KMS-11 (cell line): ENCODE data around the gene CNTN5.

Source experiments
- H2AFZ ChIP-seq: fragments of 200-600 bp; sonication (generic); 2 replicates; pipeline ENCODE4 v1.6.1; 2016; ENCODE audit warnings: antibody characterized with exemption, mixed run types, low read depth
- H3K27ac ChIP-seq: fragments of 200-600 bp; sonication (generic); 2 replicates; pipeline ENCODE4 v1.6.1; 2016; ENCODE audit warnings: mild to moderate bottlenecking, mixed run types
- H3K27me3 ChIP-seq: fragments of 200-600 bp; sonication (generic); 2 replicates; pipeline ENCODE4 v1.6.1; 2017; ENCODE audit warnings: mild to moderate bottlenecking, low read depth, mixed run types, moderate library complexity; ENCODE audit not compliant: insufficient read depth
- H3K36me3 ChIP-seq: fragments of 200-600 bp; sonication (generic); 2 replicates; pipeline ENCODE4 v1.6.1; 2017; ENCODE audit warnings: mild to moderate bottlenecking, mixed run types; ENCODE audit not compliant: insufficient read depth
- H3K4me1 ChIP-seq: fragments of 200-600 bp; sonication (generic); 2 replicates; pipeline ENCODE4 v1.6.1; 2016; ENCODE audit warnings: mild to moderate bottlenecking, low read depth, mixed run types; ENCODE audit not compliant: poor library complexity, severe bottlenecking
- H3K4me2 ChIP-seq: fragments of 200-600 bp; sonication (generic); 2 replicates; pipeline ENCODE4 v1.7.0; 2016; ENCODE audit warnings: mild to moderate bottlenecking, mixed run types
- H3K4me3 ChIP-seq: fragments of 200-600 bp; sonication (generic); IDR thresholded peaks from 2 replicates; pipeline ENCODE4 v1.6.1; 2017; ENCODE audit warnings: low read depth, low read length, mixed read lengths; ENCODE audit not compliant: insufficient read depth
- H3K79me2 ChIP-seq: fragments of 200-600 bp; sonication (generic); 2 replicates; pipeline ENCODE4 v1.6.1; 2016; ENCODE audit warnings: low read depth, mixed run types; ENCODE audit not compliant: insufficient read depth
- H3K9ac ChIP-seq: fragments of 200-600 bp; sonication (generic); 2 replicates; pipeline ENCODE4 v1.6.1; 2016; ENCODE audit warnings: mild to moderate bottlenecking, mixed run types
- H4K20me1 ChIP-seq: fragments of 200-600 bp; sonication (generic); 2 replicates; pipeline ENCODE4 v1.6.1; 2016; ENCODE audit warnings: mild to moderate bottlenecking, mixed run types; ENCODE audit not compliant: insufficient read depth
- TF ChIP-seq, protein P1 (sequence below): fragments of 200-600 bp; sonication (generic); conservative IDR thresholded peaks from 2 replicates; pipeline ENCODE4 v1.6.1; 2017; ENCODE audit warnings: low read depth, mild to moderate bottlenecking, antibody characterized with exemption, low read length, moderate library complexity, mixed read lengths

CNTN5 gene

DNA sequence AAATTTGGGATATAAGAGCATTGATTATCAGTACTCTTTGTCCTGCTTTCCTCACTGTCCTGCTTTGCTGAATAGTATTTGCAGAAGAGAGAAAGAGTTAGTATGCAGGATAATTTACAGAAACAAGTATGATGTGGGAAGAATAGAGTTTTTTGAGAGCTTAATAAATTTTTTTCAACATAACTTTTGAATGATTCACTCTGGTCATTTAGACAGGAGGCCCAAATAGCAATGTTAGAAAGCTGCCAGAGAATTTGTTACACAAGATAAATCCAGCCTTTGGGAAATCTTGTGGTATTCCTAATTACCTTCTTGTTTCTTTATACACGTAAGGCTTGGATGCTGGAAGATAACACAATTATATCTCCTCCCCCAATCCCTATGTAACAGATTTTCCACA is 484.6 kb downstream of the CNTN5 start:
- no peaks in the 10 kb centered on the region for H3K79me2 ChIP-seq
- no peak overlapping the region for H3K4me3 ChIP-seq
- no peaks in the 10 kb centered on the region for H3K27me3 ChIP-seq
- no peaks in the 10 kb centered on the region for H4K20me1 ChIP-seq
- H3K27ac ChIP-seq = no peak overlapping the region
- no peak overlapping the region for H3K4me2 ChIP-seq
- TF ChIP-seq, protein P1, sequence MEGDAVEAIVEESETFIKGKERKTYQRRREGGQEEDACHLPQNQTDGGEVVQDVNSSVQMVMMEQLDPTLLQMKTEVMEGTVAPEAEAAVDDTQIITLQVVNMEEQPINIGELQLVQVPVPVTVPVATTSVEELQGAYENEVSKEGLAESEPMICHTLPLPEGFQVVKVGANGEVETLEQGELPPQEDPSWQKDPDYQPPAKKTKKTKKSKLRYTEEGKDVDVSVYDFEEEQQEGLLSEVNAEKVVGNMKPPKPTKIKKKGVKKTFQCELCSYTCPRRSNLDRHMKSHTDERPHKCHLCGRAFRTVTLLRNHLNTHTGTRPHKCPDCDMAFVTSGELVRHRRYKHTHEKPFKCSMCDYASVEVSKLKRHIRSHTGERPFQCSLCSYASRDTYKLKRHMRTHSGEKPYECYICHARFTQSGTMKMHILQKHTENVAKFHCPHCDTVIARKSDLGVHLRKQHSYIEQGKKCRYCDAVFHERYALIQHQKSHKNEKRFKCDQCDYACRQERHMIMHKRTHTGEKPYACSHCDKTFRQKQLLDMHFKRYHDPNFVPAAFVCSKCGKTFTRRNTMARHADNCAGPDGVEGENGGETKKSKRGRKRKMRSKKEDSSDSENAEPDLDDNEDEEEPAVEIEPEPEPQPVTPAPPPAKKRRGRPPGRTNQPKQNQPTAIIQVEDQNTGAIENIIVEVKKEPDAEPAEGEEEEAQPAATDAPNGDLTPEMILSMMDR = no peak
- no peak overlapping the region for H2AFZ ChIP-seq
- H3K9ac ChIP-seq = no peak overlapping the region
- no peaks in the 10 kb centered on the region for H3K4me1 ChIP-seq
- H3K36me3 ChIP-seq = no peaks in the 10 kb centered on the region

DNA sequence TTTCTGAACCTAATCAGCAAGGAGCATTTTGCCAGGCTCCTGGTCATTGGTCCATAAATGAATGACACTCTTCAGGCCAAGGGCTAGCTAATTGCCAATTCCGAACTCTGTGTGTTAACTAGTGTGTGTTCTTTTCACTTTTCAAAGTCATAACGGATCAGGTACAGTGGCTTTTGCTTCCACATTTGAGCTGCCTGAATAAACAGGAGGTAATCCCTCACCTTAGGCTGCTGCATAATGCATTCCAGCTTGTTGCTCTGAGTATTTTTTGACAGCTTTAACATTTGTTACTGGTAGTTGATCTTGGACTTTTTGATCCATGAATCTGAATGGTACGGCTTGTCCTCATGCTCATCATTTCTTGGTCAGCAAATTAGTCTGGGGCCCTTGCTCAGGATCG is 485.1 kb downstream of the CNTN5 start:
- no peak overlapping the region for H2AFZ ChIP-seq
- no peak overlapping the region for H3K9ac ChIP-seq
- no peaks in the 10 kb centered on the region for H3K36me3 ChIP-seq
- no peak overlapping the region for H3K4me3 ChIP-seq
- H3K27ac ChIP-seq = no peak overlapping the region
- H3K4me2 ChIP-seq = no peak overlapping the region
- H3K79me2 ChIP-seq = no peaks in the 10 kb centered on the region
- H3K4me1 ChIP-seq = no peaks in the 10 kb centered on the region
- H3K27me3 ChIP-seq = no peaks in the 10 kb centered on the region
- TF ChIP-seq, protein P1 = no peak
- H4K20me1 ChIP-seq = no peaks in the 10 kb centered on the region

DNA sequence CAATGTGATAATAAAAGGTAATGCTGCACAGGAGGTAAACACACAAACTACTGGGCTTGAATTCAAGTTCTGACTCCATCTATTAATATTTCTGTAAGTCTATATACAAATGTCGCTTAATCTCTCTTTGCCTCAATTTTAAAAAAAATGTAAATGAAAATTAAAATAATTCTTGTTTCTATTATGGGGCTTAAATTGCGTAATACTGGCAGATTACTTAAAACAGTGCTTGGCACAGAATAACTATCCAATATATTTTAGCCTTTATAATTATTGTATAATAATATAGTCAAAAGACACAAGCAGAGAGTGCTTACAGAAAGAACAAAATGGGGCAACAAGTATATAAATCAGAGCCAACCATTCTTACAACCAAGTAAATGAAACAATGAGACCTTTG is 489.1 kb downstream of the CNTN5 start:
- no peak overlapping the region for H3K9ac ChIP-seq
- H3K4me3 ChIP-seq = no peak overlapping the region
- H3K27ac ChIP-seq = no peak overlapping the region
- H3K4me2 ChIP-seq = no peak overlapping the region
- H4K20me1 ChIP-seq = no peaks in the 10 kb centered on the region
- no peaks in the 10 kb centered on the region for H3K4me1 ChIP-seq
- H3K27me3 ChIP-seq = no peaks in the 10 kb centered on the region
- TF ChIP-seq, protein P1 = no peak
- H2AFZ ChIP-seq = no peak overlapping the region
- no peaks in the 10 kb centered on the region for H3K79me2 ChIP-seq
- no peaks in the 10 kb centered on the region for H3K36me3 ChIP-seq

DNA sequence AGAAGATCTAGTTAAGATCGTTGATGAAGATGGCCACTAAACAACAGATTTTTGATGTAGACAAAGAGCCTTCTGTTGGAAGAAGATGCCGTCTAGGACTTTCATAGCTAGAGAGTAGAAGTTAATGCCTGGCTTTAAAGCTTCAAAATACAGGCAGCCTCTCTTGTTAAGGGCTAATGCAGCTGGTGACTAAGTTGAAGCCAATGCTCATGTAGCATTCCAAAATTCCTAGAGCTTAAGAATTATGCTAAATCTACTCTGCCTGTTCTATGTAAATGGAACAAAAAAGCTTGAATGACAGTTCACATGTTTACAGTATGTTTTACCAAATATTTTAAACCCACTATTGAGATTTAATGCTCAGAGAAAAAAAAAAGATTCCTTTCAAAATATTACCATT is 492.6 kb downstream of the CNTN5 start:
- H3K27ac ChIP-seq = no peak overlapping the region
- H3K36me3 ChIP-seq = no peaks in the 10 kb centered on the region
- H2AFZ ChIP-seq = no peak overlapping the region
- no peaks in the 10 kb centered on the region for H3K27me3 ChIP-seq
- no peaks in the 10 kb centered on the region for H3K4me1 ChIP-seq
- H3K9ac ChIP-seq = no peak overlapping the region
- H4K20me1 ChIP-seq = no peaks in the 10 kb centered on the region
- H3K4me2 ChIP-seq = no peak overlapping the region
- TF ChIP-seq, protein P1 = no peak
- no peaks in the 10 kb centered on the region for H3K79me2 ChIP-seq
- H3K4me3 ChIP-seq = no peak overlapping the region
